ENCODE data around the gene BPTF.
A peak's percentile ranks its signal among the peaks of the same experiment; 100 is the strongest.
"Not testable (repeated sequence)": the region's sequence is repeated elsewhere in the genome, so short reads cannot be mapped to it uniquely, and the experiment has no call there.

Gene BPTF

DNA sequence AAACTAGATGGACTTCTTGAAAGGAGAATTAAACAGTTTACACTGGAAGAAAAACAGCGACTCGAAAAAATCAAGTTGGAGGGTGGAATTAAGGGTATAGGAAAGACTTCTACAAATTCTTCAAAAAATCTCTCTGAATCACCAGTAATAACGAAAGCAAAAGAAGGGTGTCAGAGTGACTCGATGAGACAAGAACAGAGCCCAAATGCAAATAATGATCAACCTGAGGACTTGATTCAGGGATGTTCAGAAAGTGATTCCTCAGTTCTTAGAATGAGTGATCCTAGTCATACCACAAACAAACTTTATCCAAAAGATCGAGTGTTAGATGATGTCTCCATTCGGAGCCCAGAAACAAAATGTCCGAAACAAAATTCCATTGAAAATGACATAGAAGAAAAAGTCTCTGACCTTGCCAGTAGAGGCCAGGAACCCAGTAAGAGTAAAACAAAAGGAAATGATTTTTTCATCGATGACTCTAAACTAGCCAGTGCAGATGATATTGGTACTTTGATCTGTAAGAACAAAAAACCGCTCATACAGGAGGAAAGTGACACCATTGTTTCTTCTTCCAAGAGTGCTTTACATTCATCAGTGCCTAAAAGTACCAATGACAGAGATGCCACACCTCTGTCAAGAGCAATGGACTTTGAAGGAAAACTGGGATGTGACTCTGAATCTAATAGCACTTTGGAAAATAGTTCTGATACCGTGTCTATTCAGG, 85.9 kb downstream of the BPTF start:
- no peak overlapping the region for H3K4me3 ChIP-seq (ENCODE audit: low read length)
- TF ChIP-seq, protein P1, sequence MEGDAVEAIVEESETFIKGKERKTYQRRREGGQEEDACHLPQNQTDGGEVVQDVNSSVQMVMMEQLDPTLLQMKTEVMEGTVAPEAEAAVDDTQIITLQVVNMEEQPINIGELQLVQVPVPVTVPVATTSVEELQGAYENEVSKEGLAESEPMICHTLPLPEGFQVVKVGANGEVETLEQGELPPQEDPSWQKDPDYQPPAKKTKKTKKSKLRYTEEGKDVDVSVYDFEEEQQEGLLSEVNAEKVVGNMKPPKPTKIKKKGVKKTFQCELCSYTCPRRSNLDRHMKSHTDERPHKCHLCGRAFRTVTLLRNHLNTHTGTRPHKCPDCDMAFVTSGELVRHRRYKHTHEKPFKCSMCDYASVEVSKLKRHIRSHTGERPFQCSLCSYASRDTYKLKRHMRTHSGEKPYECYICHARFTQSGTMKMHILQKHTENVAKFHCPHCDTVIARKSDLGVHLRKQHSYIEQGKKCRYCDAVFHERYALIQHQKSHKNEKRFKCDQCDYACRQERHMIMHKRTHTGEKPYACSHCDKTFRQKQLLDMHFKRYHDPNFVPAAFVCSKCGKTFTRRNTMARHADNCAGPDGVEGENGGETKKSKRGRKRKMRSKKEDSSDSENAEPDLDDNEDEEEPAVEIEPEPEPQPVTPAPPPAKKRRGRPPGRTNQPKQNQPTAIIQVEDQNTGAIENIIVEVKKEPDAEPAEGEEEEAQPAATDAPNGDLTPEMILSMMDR (conservative IDR thresholded peaks at IDR 0.05; ENCODE audit: low read depth, low read length): no peak
- DNase-seq (ENCODE audit: low read depth): no peak

DNA sequence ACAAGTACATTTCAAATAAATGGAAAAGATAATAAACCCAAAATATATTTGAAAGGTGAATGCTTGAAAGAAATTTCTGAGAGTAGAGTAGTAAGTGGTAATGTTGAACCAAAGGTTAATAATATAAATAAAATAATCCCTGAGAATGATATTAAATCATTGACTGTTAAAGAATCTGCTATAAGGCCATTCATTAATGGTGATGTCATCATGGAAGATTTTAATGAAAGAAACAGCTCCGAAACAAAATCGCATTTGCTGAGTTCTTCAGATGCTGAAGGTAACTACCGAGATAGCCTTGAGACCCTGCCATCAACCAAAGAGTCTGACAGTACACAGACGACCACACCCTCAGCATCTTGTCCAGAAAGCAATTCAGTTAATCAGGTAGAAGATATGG, 86.8 kb downstream of the BPTF start:
- H3K4me3 ChIP-seq (ENCODE audit: low read length): no peak overlapping the region
- TF ChIP-seq, protein P1 (conservative IDR thresholded peaks at IDR 0.05; ENCODE audit: low read depth, low read length): no peak
- no peak for DNase-seq (ENCODE audit: low read depth)

DNA sequence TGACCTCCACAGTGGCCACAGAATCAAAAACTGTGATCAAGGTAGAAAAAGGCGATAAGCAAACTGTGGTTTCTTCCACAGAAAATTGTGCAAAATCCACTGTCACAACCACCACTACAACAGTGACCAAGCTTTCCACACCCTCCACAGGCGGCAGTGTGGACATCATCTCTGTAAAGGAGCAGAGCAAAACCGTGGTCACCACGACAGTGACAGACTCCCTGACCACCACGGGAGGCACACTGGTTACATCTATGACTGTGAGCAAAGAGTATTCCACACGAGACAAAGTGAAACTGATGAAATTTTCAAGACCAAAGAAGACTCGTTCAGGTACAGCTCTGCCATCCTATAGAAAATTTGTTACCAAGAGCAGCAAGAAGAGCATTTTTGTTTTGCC, 87.4 kb downstream of the BPTF start:
- no peak overlapping the region for H3K4me3 ChIP-seq (ENCODE audit: low read length)
- TF ChIP-seq, protein P1 (conservative IDR thresholded peaks at IDR 0.05; ENCODE audit: low read depth, low read length): no peak
- DNase-seq (ENCODE audit: low read depth): no peak

DNA sequence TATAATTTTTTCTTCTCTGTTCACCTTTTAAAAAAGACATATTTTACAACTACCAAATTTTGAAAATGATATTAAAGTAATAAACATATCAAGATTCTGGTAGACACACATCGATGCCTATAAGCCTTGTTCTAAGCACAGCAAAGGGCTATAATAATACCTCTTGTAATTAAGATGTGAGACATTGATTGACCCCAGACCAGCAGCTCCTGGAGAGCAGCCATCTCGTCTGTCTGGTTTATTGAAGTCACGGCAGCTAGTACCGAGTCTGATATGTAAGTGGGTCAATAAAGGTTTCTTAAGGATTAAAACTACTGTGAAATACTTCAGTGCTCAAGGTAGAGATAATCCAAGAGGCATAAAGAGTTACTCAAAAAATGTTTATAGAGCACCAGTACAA, 94.9 kb downstream of the BPTF start:
- DNase-seq (ENCODE audit: low read depth): peak; percentile 40
- TF ChIP-seq, protein P1 (conservative IDR thresholded peaks at IDR 0.05; ENCODE audit: low read depth, low read length): no peak
- H3K4me3 ChIP-seq (ENCODE audit: low read length): no peak overlapping the region

DNA sequence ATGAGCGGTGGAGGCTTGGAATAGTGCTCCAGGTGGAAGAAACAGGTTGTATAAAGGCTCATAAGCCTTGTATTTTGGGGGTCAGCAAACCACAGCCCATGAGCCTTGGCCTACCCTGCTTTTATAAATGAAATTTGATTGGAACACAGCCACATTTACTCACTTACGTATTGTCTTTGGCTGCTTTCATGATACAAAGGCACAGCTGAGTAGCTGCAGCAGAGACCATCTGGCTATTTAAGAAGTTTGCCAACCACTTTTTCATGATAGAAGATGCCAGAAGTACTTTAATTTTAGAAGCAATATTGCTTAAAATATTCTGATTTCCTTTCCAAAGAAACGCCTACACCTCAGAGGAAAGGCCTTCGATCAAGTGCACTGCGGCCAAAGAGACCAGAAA, 97.2 kb downstream of the BPTF start:
- TF ChIP-seq, protein P1 (conservative IDR thresholded peaks at IDR 0.05; ENCODE audit: low read depth, low read length): no peak
- no peak overlapping the region for H3K4me3 ChIP-seq (ENCODE audit: low read length)
- no peak for DNase-seq (ENCODE audit: low read depth)

DNA sequence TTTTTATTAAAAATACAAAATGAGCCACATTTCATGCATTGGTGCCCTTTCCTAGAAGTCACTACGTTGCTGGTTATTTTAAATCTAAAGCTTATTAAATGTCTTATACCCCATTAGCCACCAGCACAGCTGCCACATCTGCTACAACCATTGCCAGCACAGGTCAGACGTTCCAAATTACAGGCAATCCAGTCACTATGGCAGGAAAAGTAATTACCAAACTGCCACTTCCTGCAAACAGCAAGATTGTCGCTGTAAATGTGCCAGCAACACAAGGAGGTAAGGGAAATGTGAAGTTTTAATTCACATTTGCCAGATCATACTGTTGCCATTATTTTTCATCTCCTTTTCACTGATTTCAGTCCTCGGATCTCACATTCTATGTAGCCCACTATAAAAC, 103.5 kb downstream of the BPTF start:
- not testable (repeated sequence) for H3K4me3 ChIP-seq (ENCODE audit: low read length); DNase-seq (ENCODE audit: low read depth)

DNA sequence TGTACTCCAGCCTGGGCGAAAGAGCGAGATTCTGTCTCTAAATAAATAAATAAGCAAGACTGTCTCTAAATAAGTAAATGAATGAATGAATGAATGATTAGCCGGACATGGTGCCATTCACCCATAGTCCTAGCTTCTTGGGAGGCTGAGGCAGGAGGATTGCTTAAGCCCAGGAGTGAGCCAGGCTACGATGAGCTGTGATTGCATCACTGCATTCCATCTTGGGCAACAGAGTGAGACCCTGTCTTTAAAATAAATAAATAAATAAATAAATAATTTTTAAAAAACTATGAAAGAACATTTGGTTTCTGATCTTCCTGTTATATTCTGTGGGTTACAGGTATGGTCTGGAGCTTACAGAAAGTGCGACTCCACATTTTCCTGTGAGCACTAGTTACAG, 105.9 kb downstream of the BPTF start:
- H3K4me3 ChIP-seq (ENCODE audit: low read length): no peak overlapping the region
- DNase-seq (ENCODE audit: low read depth): no peak
- TF ChIP-seq, protein P1 (conservative IDR thresholded peaks at IDR 0.05; ENCODE audit: low read depth, low read length): no peak
